ENCODE measurements around the gene SNX25. TPM values are rescaled to one million over a fixed set of nuclear protein-coding genes. Genes with fewer than 3 reads are reported as not detected.

SNX25 gene
- total RNA-seq, 2 donors from 2014 or later = 21.4 to 26.0 TPM

- H3K9me3 ChIP-seq (ENCODE audit: control insufficient read depth, low read length) = peaks cover 11% of the 10 kb centered on the region
- H3K4me3 ChIP-seq (ENCODE audit: low read length) = no peak overlapping the region
- Mint-ChIP-seq H3K9me3 (peaks cover 12% of the 10 kb centered on the region), H3K4me1 (peaks cover 5% of the 10 kb centered on the region), H3K27ac (no peak overlapping the region), H3K27me3 (ENCODE audit: insufficient read depth) (no peaks in the 10 kb centered on the region), H3K4me3 (no peak overlapping the region), H3K36me3 (ENCODE audit: low read depth) (peaks cover 22% of the 10 kb centered on the region)
- peaks cover 18% of the 10 kb centered on the region for H3K36me3 ChIP-seq (ENCODE audit: control insufficient read depth, insufficient read depth, low read length)
- WGBS, 2 experiments (ENCODE audit: insufficient coverage in 1 of 2, insufficient read length in 1 of 2) = no CpG with 5 or more reads among the region's 1 CpG
- no peak overlapping the region for H3K27ac ChIP-seq (ENCODE audit: low read depth, low read length)
- TF ChIP-seq, protein P1, sequence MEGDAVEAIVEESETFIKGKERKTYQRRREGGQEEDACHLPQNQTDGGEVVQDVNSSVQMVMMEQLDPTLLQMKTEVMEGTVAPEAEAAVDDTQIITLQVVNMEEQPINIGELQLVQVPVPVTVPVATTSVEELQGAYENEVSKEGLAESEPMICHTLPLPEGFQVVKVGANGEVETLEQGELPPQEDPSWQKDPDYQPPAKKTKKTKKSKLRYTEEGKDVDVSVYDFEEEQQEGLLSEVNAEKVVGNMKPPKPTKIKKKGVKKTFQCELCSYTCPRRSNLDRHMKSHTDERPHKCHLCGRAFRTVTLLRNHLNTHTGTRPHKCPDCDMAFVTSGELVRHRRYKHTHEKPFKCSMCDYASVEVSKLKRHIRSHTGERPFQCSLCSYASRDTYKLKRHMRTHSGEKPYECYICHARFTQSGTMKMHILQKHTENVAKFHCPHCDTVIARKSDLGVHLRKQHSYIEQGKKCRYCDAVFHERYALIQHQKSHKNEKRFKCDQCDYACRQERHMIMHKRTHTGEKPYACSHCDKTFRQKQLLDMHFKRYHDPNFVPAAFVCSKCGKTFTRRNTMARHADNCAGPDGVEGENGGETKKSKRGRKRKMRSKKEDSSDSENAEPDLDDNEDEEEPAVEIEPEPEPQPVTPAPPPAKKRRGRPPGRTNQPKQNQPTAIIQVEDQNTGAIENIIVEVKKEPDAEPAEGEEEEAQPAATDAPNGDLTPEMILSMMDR (conservative IDR thresholded peaks at IDR 0.05) = no peak
- H3K9ac ChIP-seq (ENCODE audit: extremely low read depth, low read length, poor library complexity, severe bottlenecking) = no peak overlapping the region
- no peaks in the 10 kb centered on the region for H3K27me3 ChIP-seq (ENCODE audit: control insufficient read depth, insufficient read depth, low read length, poor library complexity, severe bottlenecking)
- no peak for DNase-seq
- H3K4me1 ChIP-seq (ENCODE audit: control insufficient read depth, insufficient read depth, low read length) = no peaks in the 10 kb centered on the region
Observed at GRCh38 chr4:185246453-185246852, 37.1 kb downstream of the SNX25 start.

DNA sequence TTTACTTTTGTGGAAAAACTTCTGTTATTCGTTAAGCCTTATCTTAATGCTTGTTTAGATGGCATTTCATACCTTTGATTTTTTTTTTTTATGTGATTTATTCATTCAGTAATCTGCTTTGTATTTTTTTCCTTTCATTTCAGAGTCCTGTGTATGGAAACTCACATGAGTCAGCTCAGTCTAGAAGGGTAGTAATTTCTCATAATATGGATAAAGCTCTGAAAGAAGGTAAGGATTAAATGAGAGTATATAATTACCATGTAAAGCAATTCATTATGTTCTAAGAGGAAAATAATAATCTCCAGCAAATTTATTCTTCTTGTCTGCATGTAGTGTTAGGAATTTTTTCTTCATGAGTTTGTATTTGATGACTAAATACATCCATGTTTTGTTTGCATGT is 37.8 kb downstream of the SNX25 start:
- Histone ChIP-seq H3K27ac (ENCODE audit: low read depth, low read length) (no peak overlapping the region), H3K9me3 (ENCODE audit: control insufficient read depth, low read length) (peaks cover 5% of the 10 kb centered on the region), H3K4me1 (ENCODE audit: control insufficient read depth, insufficient read depth, low read length) (no peaks in the 10 kb centered on the region), H3K36me3 (ENCODE audit: control insufficient read depth, insufficient read depth, low read length) (peaks cover 20% of the 10 kb centered on the region), H3K4me3 (ENCODE audit: low read length) (no peak overlapping the region), H3K9ac (ENCODE audit: extremely low read depth, low read length, poor library complexity, severe bottlenecking) (no peak overlapping the region), H3K27me3 (ENCODE audit: control insufficient read depth, insufficient read depth, low read length, poor library complexity, severe bottlenecking) (no peaks in the 10 kb centered on the region)
- H3K4me3 Mint-ChIP-seq = no peak overlapping the region
- peaks cover 15% of the 10 kb centered on the region for H3K36me3 Mint-ChIP-seq (ENCODE audit: low read depth)
- no peaks in the 10 kb centered on the region for H3K27me3 Mint-ChIP-seq (ENCODE audit: insufficient read depth)
- TF ChIP-seq, protein P1 (conservative IDR thresholded peaks at IDR 0.05) = no peak
- H3K4me1 Mint-ChIP-seq = peaks cover 5% of the 10 kb centered on the region
- no peak for DNase-seq
- peaks cover 5% of the 10 kb centered on the region for H3K9me3 Mint-ChIP-seq
- 86% methylated on average over 1 of the region's 1 CpG; no CpG with 5 or more reads in 1 of the 2 experiments for WGBS, 2 experiments (ENCODE audit: insufficient coverage in 1 of 2, insufficient read length in 1 of 2)
- H3K27ac Mint-ChIP-seq = no peak overlapping the region

DNA sequence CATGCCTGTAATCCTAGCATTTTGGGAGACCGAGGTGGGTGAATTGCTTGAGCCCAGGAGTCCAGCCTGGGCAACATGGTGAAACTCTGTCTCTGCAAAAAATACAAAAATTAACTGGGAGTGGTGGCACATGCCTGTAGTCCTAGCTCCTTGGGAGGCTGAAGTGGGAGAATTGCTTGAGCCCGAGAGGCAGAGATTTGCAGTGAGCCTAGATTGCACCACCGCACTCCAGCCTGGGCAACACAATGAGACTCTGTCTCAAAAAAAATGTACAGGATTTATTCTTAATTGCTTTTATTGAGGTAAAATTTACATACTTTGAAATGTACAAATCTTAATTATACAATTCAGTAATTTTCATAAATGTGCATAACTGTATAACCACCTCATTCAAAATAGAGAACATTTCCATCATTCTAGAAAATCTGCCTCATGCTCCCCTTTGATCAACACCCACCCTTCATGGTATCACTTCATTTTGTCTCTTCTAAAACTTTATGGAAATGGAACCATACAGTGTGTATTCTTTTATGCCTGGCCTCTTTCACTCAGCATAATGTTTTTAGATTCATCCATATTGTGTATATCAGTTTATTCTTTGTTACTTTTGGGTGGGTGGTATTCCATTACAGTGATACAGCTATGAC is 39.1 kb downstream of the SNX25 start:
- H3K9me3 ChIP-seq (ENCODE audit: control insufficient read depth, low read length) = no peaks in the 10 kb centered on the region
- H3K36me3 ChIP-seq (ENCODE audit: control insufficient read depth, insufficient read depth, low read length) = peaks cover 23% of the 10 kb centered on the region

More for the DNA sequence above, 39.1 kb downstream of the SNX25 start:
- TF ChIP-seq, protein P1 (conservative IDR thresholded peaks at IDR 0.05) = no peak
- Histone ChIP-seq H3K27me3 (ENCODE audit: control insufficient read depth, insufficient read depth, low read length, poor library complexity, severe bottlenecking) (no peaks in the 10 kb centered on the region), H3K27ac (ENCODE audit: low read depth, low read length) (no peak overlapping the region), H3K9ac (ENCODE audit: extremely low read depth, low read length, poor library complexity, severe bottlenecking) (no peak overlapping the region), H3K4me3 (ENCODE audit: low read length) (no peak overlapping the region), H3K4me1 (ENCODE audit: control insufficient read depth, insufficient read depth, low read length) (no peaks in the 10 kb centered on the region)
- Mint-ChIP-seq H3K4me1 (peaks cover 5% of the 10 kb centered on the region), H3K9me3 (no peaks in the 10 kb centered on the region), H3K27me3 (ENCODE audit: insufficient read depth) (no peaks in the 10 kb centered on the region), H3K36me3 (ENCODE audit: low read depth) (peaks cover 17% of the 10 kb centered on the region), H3K27ac (no peak overlapping the region), H3K4me3 (no peak overlapping the region)
- no peak for DNase-seq
- 90 to 96% methylated on average over 2 to 3 of the region's 3 CpGs for WGBS, 2 experiments (ENCODE audit: insufficient coverage in 1 of 2, insufficient read length in 1 of 2)
